GM12878 (cell line): ENCODE measurements around the gene SERPINA4. TPM values are rescaled to one million over a fixed set of nuclear protein-coding genes. Genes with fewer than 3 reads are reported as not detected.

Experiments used
- ATAC-seq: fragments of 200-7000 bp; cut with Tn5 transposase; 3 replicates; pipeline ENCODE4 v1.9.1; 2020; ENCODE audit warnings: mild to moderate bottlenecking, moderate library complexity
- BruUV-seq: library from RNA; stranded (reverse); fragments of 400-500 nt; replicated peaks from 2 replicates; lab custom pipeline; 2021; lab: Mats Ljungman, UMichigan
- CTCF ChIA-PET: fragments of 300-600 bp; sonication (Branson Sonifier 250); formaldehyde crosslinking; extraction: SDS; loops from one replicate; lab custom pipeline; 2021; ENCODE audit warnings: inconsistent platforms; lab: Yijun Ruan, JAX
- POLR2A ChIA-PET: fragments of 350-600 bp; formaldehyde crosslinking; extraction: SDS; loops from one replicate; lab custom pipeline; 2021; ENCODE audit warnings: inconsistent platforms; lab: Charles Lee
- RAD21 ChIA-PET: fragments of 300-600 bp; sonication (Branson Sonifier 250); formaldehyde crosslinking; loops from one replicate; lab custom pipeline; 2023; ENCODE audit warnings: antibody characterized with exemption; ENCODE audit not compliant: unreplicated experiment; lab: Charles Lee
- SMC1A ChIA-PET: fragments of 300-600 bp; sonication (Branson Sonifier 250); formaldehyde crosslinking; loops from one replicate; lab custom pipeline; 2023; ENCODE audit not compliant: unreplicated experiment, uncharacterized antibody; lab: Charles Lee
- DNase-seq: peaks from one replicate; pipeline ENCODE4 v3.0.0-alpha.2; 2011; ENCODE audit warnings: low read depth, low spot score
- FAIRE-seq: peaks from 3 replicates; lab custom pipeline; 2011; peaks lifted over from hg19 to GRCh38; lab: Jason Lieb, UNC
- H2AFZ ChIP-seq: 2 replicates; pipeline ENCODE4 v1.6.0; 2011; ENCODE audit warnings: low read depth, low read length, control low read depth; ENCODE audit not compliant: control insufficient read depth
- H3K27ac ChIP-seq: 2 replicates; pipeline ENCODE4 v1.5.1; 2011; ENCODE audit warnings: control low read depth; ENCODE audit not compliant: control insufficient read depth, insufficient read depth
- H3K27me3 ChIP-seq, 2 experiments: replicated peaks in 1 of 2; 2 replicates each; pipeline versions ENCODE4 v1.6.0 to v1.6.1; 2011; ENCODE audit warnings: low read length in 1 of 2; ENCODE audit not compliant: control insufficient read depth in 2 of 2, insufficient read depth in 2 of 2
- H3K36me3 ChIP-seq, 2 experiments: 2 replicates each; pipeline ENCODE4 v1.5.1; 2011; ENCODE audit warnings: low read length in 1 of 2; ENCODE audit not compliant: control insufficient read depth in 2 of 2, insufficient read depth in 2 of 2
- H3K4me1 ChIP-seq: 2 replicates; pipeline ENCODE4 v1.6.1; 2011; ENCODE audit warnings: mild to moderate bottlenecking, low read length, moderate library complexity, mixed read lengths; ENCODE audit not compliant: control insufficient read depth, insufficient read depth
- H3K4me2 ChIP-seq: 2 replicates; pipeline ENCODE4 v1.6.0; 2011; ENCODE audit warnings: control low read depth; ENCODE audit not compliant: control insufficient read depth, insufficient read depth
- H3K4me3 ChIP-seq: fragments of 200-600 bp; sonication (generic); 2 replicates; pipeline ENCODE4 v1.5.1; 2016
- H3K79me2 ChIP-seq: 2 replicates; pipeline ENCODE4 v1.6.0; 2011; ENCODE audit warnings: low read length; ENCODE audit not compliant: control insufficient read depth, insufficient read depth
- H3K9ac ChIP-seq: 2 replicates; pipeline ENCODE4 v1.8.0; 2011; ENCODE audit warnings: low read length, control low read depth, mixed read lengths; ENCODE audit not compliant: control insufficient read depth, insufficient read depth
- H3K9me3 ChIP-seq: replicated peaks from 3 replicates; pipeline ENCODE4 v1.5.1; 2011; ENCODE audit warnings: mild to moderate bottlenecking, low read length; ENCODE audit not compliant: control insufficient read depth, insufficient read depth
- H4K20me1 ChIP-seq: 2 replicates; pipeline ENCODE4 v1.6.0; 2011; ENCODE audit not compliant: control insufficient read depth, insufficient read depth
- ATF2 ChIP-seq: IDR thresholded peaks from 2 replicates; pipeline ENCODE4 v1.6.1; 2012; ENCODE audit warnings: low read length, inconsistent platforms
- CBFB ChIP-seq: IDR thresholded peaks from 2 replicates; pipeline ENCODE4 v1.6.1; 2016; ENCODE audit warnings: antibody characterized with exemption, low read depth
- CREB1 ChIP-seq: IDR thresholded peaks from 2 replicates; pipeline ENCODE4 v1.6.1; 2012; ENCODE audit warnings: low read depth, mild to moderate bottlenecking, inconsistent platforms
- GATAD2B ChIP-seq: fragments of 450-650 bp; conservative IDR thresholded peaks from 2 replicates; pipeline ENCODE4 v1.6.1; 2017; ENCODE audit warnings: low read depth, mild to moderate bottlenecking, moderate library complexity
- IKZF1 ChIP-seq: fragments of 450-650 bp; conservative IDR thresholded peaks from 2 replicates; pipeline ENCODE4 v1.6.1; 2017; ENCODE audit warnings: antibody characterized with exemption, mild to moderate bottlenecking
- KLF5 ChIP-seq: fragments of 450-650 bp; IDR thresholded peaks from 2 replicates; pipeline ENCODE4 v1.6.1; 2014; ENCODE audit warnings: mild to moderate bottlenecking; ENCODE audit not compliant: partially characterized antibody
- NFYA ChIP-seq: IDR thresholded peaks from 2 replicates; pipeline ENCODE4 v1.6.1; 2011; ENCODE audit warnings: low read depth, mild to moderate bottlenecking, low read length, improper control_type of control experiment, borderline replicate concordance
- PAX5 ChIP-seq: IDR thresholded peaks from 2 replicates; pipeline ENCODE4 v1.6.1; 2011; ENCODE audit warnings: low read depth, low read length, borderline replicate concordance
- RBBP5 ChIP-seq: fragments of 200-600 bp; sonication (generic); conservative IDR thresholded peaks from 2 replicates; pipeline ENCODE4 v1.6.1; 2016
- RCOR1 ChIP-seq: conservative IDR thresholded peaks from 2 replicates; pipeline ENCODE4 v1.6.1; 2012; ENCODE audit warnings: low read depth, low read length, improper control_type of control experiment
- USF1 ChIP-seq: IDR thresholded peaks from 2 replicates; pipeline ENCODE4 v1.6.1; 2011; ENCODE audit warnings: borderline replicate concordance, low read depth, mild to moderate bottlenecking, moderate library complexity, mixed read lengths, low read length; ENCODE audit not compliant: insufficient read depth; ENCODE audit errors: extremely low read length
- ZNF24 ChIP-seq: fragments of 450-650 bp; IDR thresholded peaks from 2 replicates; pipeline ENCODE4 v1.6.1; 2017; ENCODE audit warnings: antibody characterized with exemption, mild to moderate bottlenecking
- ZNF687 ChIP-seq: fragments of 450-650 bp; IDR thresholded peaks from 2 replicates; pipeline ENCODE4 v1.6.1; 2017; ENCODE audit warnings: mild to moderate bottlenecking, moderate library complexity
- WGBS: methylation state at CpG from one replicate; pipeline ENCODE4 v1.1.6; 2016; ENCODE audit warnings: low lambda C conversion rate; ENCODE audit not compliant: insufficient replicate concordance, insufficient coverage; ENCODE audit errors: missing lambda C conversion rate; 5-methylcytosine and 5-hydroxymethylcytosine counted together
- in situ Hi-C: fragments of 300-500 bp; cut with MboI; formaldehyde crosslinking; loops from 9 replicates; pipeline ENCODE4 v1.14.3; 2018; ENCODE audit warnings: mixed read lengths
- intact Hi-C: fragments of 100-400 bp; cut with micrococcal nuclease; formaldehyde crosslinking; loops from one replicate; pipeline ENCODE4 v1.14.2; 2022; ENCODE audit not compliant: unreplicated experiment
- polyA plus RNA-seq, 11 experiments: library from polyadenylated mRNA; depleted of rRNA in 4 of 11; unstranded in 6 of 11; stranded (reverse) in 5 of 11; fragments of >200 nt; fragmentation: Nextera tagmentation in 4 of 11; fragmentation: Illumina TruSeq in 1 of 11; extraction: Ambion mirVana in 4 of 11; extraction: Trizol in 1 of 11; gene quantifications; 1 replicate in 1 of 11; 2 replicates in 10 of 11; pipeline versions ENCODE4 v1.2.1 to v1.2.3, GENCODE V29; 2011 to 2016; ENCODE audit warnings: inconsistent platforms in 2 of 11, missing spikeins in 2 of 11, low read depth in 1 of 11
- total RNA-seq, 4 experiments: library from RNA; depleted of rRNA in 3 of 4; stranded (reverse); fragments of >200 nt in 3 of 4; fragmentation: Illumina TruSeq in 1 of 4; extraction: Trizol in 1 of 4; gene quantifications; 2 replicates each; pipeline versions ENCODE4 v1.2.1 to v1.2.3, GENCODE V29; 2013 to 2021

SERPINA4 gene
- total and polyA plus RNA-seq, 10 of the 15 experiments (the other 5 are each of a cell fraction or from before 2014, with no cell fraction given) = 0.13 TPM; not detected in 9

- no peak for TF ChIP-seq RCOR1
- TF ChIP-seq GATAD2B = no peak
- TF ChIP-seq ATF2 = no peak
- no peak for TF ChIP-seq ZNF687
Observed at GRCh38 chr14:94569381-94570001, 8.2 kb downstream of the SERPINA4 start (continued).

- H4K20me1 ChIP-seq = no peaks in the 10 kb centered on the region
- CTCF ChIA-PET = interaction anchor here (0.7 kb wide), 1 partner anchor 21 kb away, joined by 3 read pairs; no protein-coding TSS in a partner anchor
- H3K9me3 ChIP-seq = no peaks in the 10 kb centered on the region
- no peak for FAIRE-seq
- no peak overlapping the region for H3K4me3 ChIP-seq
- H3K79me2 ChIP-seq = no peaks in the 10 kb centered on the region
- no peak for DNase-seq
- RAD21 ChIA-PET = no interaction called here
- no peaks in the 10 kb centered on the region for H3K36me3 ChIP-seq
- no peak overlapping the region for H3K27ac ChIP-seq
- in situ Hi-C loops (no loop called here), intact Hi-C loops (no loop called here)
- 24% methylated on average over 6 of the region's 6 CpGs for WGBS
- no peak overlapping the region for H2AFZ ChIP-seq
- SMC1A ChIA-PET = no interaction called here
- H3K27me3 ChIP-seq = no peaks in the 10 kb centered on the region; a peak in 1 of 4 replicates
- ATAC-seq = no peak
- POLR2A ChIA-PET = no interaction called here
- H3K9ac ChIP-seq = no peak overlapping the region
- H3K4me1 ChIP-seq = no peaks in the 10 kb centered on the region
- no TSS peak for BruUV-seq
- H3K4me2 ChIP-seq = no peak overlapping the region
- TF ChIP-seq KLF5 (no peak), CREB1 (no peak), NFYA (no peak), USF1 (no peak), RBBP5 (no peak), CBFB (no peak), ZNF24 (no peak), PAX5 (no peak), IKZF1 (no peak)
Observed at GRCh38 chr14:94570002-94570400, 8.8 kb downstream of the SERPINA4 start.
